RKO (cell line): ENCODE results near the gene ACVR1C.
"Not testable (repeated sequence)": the region's sequence is repeated elsewhere in the genome, so short reads cannot be mapped to it uniquely, and the experiment has no call there.

Experiments used
- DNase-seq: peaks from one replicate; pipeline ENCODE4 v3.0.0-alpha.2; 2016; ENCODE audit warnings: low spot score

The ACVR1C gene

DNA sequence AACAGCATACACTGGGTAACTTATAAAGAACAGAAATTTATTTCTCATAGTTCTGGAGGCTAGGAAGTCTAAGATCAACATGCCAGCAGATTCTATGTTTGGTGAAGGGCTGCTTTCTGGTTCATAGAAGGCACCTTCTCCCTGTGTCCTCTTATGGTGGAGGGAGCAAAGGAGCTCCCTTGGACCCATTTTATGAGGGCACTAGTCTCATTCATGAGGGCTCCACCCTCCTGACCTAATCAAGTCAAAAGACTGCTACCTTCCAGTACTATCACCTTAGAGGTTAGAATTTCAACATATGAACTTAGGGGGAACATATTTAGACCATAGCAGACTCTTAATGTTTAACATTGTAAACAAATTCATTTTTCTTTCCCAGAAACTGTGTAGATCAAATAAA is 54.5 kb downstream of the ACVR1C start:
- DNase-seq = no peak

- DNase-seq = peak; percentile 20
These were observed 55.9 kb downstream of the ACVR1C start for GRCh38 chr2:157572725-157573124.

DNA sequence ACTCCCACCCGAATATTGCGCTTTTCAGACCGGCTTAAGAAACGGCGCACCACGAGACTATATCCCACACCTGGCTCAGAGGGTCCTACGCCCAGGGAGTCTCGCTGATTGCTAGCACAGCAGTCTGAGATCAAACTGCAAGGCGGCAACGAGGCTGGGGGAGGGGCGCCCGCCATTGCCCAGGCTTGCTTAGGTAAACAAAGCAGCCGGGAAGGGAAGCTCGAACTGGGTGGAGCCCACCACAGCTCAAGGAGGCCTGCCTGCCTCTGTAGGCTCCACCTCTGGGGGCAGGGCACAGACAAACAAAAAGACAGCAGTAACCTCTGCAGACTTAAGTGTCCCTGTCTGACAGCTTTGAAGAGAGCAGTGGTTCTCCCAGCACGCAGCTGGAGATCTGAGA is 62.0 kb downstream of the ACVR1C start:
- not testable (repeated sequence) for DNase-seq

- not testable (repeated sequence) for DNase-seq
These were observed 62.6 kb downstream of the ACVR1C start for GRCh38 chr2:157566113-157566512.

GRCh38 chr2:157565550-157565949 is 63.1 kb downstream of the ACVR1C start:
- DNase-seq = no peak

- no peak for DNase-seq
These were observed 68.8 kb downstream of the ACVR1C start for GRCh38 chr2:157559890-157560289.

DNA sequence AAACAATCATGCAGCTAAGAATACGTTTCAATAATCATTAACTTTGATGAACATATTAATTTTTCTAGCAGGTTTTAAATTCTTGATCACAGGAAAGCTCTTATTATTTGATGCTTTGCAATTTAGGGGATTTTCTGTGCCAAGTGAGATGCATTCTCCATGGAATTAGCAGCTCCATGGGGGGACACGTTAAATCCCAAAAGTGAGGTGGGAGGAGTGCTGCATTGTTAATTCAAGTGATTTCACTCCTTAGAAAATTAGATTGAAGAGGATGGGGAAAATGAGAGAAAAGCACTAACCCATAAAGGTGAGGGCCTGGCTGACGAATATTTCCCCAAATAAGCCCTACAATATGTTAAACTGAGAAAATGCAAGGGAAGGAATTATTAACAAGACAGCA is 69.2 kb downstream of the ACVR1C start:
- DNase-seq = no peak

DNA sequence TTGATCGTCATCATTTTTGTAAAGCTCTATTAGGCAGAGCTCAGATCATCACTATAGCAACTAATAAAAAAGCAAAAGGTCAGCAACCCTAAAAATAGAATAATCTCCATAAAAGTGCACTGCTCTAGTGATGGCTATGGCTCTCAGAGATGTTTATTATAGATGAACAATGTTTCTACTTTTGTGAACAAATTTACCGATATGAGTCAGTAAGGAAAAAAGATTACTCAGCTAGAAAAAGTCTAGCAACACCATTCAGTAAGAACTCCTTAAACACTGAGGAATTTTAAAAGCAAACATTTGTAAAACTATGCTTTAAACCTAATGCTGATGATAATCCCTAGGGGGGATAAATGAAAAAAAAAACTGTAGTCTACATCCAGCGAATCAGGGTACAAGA is 69.6 kb downstream of the ACVR1C start:
- no peak for DNase-seq

- no peak for DNase-seq
These were observed 70.9 kb downstream of the ACVR1C start for GRCh38 chr2:157557770-157558169.

DNA sequence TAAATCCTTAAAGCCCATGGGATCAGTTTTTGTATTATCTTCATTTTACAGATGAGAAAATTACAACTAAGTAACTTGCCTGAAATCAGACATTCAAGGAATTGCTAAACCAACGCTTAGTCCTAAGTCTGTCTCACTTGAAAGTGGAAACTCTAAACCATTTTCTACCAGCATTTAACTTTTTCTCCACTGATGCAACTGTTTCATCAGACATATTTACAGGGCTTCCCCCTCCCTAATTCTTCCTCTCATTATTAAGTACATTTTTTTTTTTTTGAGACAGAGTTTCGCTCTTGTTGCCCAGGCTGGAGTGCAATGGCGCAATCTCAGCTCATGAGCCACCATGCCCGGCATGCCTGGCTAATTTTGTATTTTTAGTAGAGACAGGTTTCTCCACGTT is 88.6 kb downstream of the ACVR1C start:
- no peak for DNase-seq

DNA sequence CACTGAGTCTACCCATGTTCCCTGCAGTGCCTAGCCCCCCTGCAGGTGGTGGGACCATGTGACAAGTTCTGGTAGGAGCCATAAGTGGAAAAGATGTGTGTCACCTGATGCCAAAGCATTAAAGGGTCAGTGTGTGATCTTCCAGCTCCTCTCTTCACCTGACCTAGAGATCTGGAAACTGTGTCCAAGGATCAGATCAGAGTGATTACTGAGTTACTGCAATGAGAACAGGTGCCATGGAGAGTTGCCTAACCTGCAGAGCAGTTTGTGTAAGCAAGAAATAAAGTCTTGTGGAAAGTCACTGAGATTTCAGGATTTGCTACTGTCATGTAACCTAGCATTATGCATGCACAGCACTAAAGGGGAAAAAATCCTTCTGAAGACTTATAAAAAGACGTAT is 90.6 kb downstream of the ACVR1C start:
- DNase-seq = no peak

GRCh38 chr2:157536815-157537214 is 91.8 kb downstream of the ACVR1C start:
- no peak for DNase-seq

DNA sequence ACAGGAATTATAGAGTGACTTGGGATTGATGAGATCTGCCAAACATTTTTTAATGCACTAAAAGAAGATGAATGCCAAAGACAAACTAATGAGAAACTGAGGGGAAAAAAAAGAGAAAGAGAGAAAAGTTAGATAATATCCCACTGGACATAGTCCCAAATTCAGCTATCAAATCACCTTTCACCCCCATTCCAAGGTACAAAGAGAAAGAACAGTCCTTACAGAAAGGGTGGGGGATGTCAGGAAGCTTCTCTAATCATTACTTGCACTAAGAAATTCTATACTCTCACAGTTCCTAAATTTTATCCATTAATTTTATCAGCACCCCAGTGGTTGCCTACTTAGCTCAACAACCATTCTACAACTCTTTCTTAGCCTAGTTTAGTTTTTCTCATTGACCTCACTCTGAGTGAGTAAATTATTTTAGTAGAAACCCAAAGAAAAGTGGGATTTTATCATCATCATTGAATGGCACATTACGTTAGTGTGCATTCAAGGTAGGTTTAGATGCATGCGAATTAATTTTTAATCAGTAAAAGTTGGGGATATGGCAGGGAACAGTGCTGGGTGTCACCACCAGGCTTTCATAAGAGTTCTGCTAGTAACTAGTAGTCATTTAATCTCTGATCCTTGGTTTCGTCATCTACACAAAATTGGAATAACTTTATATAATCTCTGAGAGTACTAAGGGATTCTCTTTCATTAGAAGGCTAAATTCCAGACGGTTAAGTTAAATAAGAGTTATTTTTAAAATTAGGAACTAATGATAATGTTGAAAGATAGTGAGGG is 99.5 kb downstream of the ACVR1C start:
- DNase-seq = no peak

GRCh38 chr2:157526070-157526469 is 102.6 kb downstream of the ACVR1C start:
- DNase-seq = no peak

DNA sequence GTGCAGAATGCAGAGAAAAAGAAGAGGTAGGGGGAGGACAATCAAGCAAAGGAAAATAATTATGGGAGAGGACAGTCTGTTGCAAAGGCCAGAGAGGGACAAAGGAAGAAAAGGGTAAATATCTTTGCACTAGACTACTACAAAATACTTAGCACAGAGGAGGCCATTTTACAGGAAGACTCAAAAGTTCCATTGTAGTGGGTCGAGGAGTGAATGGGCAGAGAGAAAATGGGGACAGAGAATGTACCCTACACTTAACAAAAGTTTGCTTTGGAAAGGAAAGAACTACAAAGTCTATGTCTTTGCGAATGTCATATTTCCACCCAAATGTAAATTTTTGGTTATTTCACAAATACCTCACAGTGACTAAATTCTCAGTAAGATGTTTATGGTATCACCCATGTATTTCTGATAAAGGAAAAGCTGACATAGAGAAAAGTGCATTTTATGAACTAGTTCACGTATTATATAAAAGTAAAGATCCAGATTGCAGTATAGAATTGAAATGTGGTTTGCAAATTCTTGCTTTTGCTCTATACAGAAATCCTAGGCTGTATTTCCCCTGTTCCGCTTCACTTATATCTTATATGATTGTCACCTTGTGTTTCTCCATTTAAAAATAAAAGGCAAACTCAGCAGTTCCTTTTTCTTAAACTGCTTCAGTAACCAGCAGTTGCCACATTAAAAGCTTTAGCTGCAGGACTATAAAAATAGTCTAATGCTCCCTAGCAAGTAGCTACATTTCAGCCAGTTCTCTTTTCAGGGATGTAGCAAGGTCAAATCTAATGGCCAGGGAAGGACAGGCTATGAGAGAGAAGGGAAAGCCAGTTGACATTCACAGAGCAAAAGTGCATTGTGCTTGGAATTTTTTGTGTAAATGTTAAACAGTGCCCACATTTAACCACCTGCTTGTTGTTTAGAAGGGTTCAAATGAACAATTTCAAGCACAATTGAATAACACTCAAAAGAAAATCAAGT is 105.1 kb downstream of the ACVR1C start:
- DNase-seq = no peak

DNA sequence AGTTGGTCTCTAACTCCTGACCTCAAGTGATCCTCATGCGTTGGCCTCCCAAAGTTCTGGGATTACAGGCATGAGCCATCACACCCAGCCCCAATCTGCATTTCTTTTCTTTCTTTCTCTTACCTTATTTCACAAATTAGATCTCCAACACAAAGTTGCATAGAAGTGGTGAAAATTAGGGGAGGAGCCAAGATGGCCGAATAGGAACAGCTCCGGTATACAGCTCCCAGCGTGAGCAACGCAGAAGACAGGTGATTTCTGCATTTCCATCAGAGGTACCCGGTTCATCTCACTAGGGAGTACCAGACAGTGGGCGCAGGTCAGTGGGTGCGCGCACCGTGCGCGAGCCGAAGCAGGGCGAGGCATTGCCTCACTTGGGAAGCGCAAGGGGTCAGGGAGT is 113.7 kb downstream of the ACVR1C start:
- not testable (repeated sequence) for DNase-seq

DNA sequence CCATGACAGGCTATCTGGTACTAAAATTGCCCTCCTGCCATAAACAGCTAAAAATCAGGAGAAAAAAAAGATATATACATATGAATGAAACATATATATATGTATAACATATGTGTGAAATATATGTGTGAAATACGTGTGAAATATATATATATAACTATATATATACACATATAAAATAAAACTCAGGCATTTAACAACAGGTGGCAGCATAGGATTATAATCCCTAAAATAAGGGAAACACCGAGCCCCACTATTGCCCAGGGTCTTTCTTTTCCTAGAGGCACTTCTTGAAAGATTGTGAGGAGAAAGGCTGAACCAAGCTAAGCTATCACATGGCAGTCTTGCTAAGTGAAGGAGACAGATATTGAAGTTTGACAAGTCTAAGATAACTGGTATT is 118.9 kb downstream of the ACVR1C start:
- DNase-seq = peak; percentile 4

DNA sequence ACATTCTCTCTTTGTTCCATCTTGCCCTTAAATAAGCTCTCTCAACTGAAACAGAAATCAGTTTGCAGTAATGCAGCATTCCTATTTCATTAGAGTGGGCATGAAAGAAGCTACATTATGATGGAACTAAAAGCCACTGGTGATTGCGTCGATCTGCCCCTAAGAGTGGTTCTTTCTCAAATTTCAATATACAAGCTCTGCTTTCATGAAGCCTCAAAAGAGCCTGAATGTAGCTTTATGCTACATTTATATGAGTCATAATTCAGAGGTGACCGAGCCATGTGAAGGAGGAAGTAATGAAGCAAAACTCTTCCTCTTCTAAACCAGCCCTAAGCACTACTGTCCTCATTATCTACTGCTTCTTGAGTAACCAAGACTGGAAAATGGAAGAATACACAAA is 120.0 kb downstream of the ACVR1C start:
- DNase-seq = no peak

GRCh38 chr2:157506586-157506985 is 122.1 kb downstream of the ACVR1C start:
- DNase-seq = no peak

DNA sequence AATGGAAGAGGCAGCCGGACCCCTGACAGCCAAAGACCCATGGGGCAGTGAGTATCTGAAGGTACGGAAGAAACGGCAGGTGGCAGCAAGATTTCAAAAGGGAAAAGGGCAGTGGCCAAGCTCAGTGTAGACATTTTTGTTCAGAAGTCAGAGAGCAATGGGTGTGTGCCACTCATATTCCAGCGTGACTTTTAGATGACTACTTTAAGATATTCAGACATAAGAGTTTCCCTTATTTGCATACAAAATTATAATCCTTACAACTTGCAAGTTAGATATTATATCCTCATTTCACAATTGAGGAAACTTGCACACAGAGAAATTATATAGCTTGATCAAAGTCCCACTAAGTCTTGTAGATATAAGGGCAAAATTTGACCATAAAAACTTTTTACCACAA is 124.0 kb downstream of the ACVR1C start:
- no peak for DNase-seq

GRCh38 chr2:157501026-157501425 is 127.6 kb downstream of the ACVR1C start:
- no peak for DNase-seq

- DNase-seq = no peak
These were observed 128.3 kb downstream of the ACVR1C start for GRCh38 chr2:157500334-157500733.

DNA sequence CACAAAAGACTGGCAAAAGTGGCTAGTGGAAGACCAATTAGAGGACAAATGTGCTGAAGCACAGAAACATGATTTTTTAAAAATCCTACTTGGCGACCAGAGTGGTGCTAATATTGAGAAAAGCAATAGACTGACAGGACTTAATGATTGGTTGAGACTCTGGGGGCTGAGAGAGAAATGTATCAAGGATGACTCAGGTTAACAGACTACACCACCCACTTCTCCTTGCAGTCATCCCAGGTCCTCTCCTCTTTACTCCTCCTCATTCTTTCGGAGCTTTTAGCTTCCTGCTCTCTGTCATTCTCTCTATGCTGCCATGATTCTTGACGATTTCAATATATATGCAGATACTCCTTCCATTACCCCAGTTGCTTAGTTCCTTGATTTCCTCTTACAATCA is 130.2 kb downstream of the ACVR1C start:
- DNase-seq = no peak
